Measurements from ENCODE around the gene BCAS1.

DNA sequence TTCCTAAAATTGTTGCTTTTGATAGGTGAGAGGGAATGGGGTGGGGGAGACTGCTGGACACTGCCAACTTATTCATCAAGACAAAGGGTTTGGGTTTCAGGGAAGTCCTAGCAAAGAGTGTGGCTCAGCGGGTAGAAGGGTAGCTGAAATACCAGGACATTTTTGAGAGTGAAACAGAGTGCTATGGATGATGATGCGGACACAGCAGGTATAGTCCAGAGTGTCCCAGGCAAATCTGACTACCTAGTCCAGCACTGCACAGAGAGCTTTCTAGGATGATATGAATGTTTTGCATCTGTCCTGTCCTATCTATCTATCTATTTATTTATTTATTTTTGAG lies 154.3 kb downstream of the BCAS1 start:
- TF ChIP-seq, protein P1, sequence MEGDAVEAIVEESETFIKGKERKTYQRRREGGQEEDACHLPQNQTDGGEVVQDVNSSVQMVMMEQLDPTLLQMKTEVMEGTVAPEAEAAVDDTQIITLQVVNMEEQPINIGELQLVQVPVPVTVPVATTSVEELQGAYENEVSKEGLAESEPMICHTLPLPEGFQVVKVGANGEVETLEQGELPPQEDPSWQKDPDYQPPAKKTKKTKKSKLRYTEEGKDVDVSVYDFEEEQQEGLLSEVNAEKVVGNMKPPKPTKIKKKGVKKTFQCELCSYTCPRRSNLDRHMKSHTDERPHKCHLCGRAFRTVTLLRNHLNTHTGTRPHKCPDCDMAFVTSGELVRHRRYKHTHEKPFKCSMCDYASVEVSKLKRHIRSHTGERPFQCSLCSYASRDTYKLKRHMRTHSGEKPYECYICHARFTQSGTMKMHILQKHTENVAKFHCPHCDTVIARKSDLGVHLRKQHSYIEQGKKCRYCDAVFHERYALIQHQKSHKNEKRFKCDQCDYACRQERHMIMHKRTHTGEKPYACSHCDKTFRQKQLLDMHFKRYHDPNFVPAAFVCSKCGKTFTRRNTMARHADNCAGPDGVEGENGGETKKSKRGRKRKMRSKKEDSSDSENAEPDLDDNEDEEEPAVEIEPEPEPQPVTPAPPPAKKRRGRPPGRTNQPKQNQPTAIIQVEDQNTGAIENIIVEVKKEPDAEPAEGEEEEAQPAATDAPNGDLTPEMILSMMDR (IDR thresholded peaks at IDR 0.05; ENCODE audit: low read depth, low read length) = no peak
- TF ChIP-seq EZH2phosphoT487 (IDR thresholded peaks at IDR 0.05; ENCODE audit: low read depth) = no peak

All from OCI-LY3 (cell line).